ENCODE results near the gene NSD2.

NSD2 gene

DNA sequence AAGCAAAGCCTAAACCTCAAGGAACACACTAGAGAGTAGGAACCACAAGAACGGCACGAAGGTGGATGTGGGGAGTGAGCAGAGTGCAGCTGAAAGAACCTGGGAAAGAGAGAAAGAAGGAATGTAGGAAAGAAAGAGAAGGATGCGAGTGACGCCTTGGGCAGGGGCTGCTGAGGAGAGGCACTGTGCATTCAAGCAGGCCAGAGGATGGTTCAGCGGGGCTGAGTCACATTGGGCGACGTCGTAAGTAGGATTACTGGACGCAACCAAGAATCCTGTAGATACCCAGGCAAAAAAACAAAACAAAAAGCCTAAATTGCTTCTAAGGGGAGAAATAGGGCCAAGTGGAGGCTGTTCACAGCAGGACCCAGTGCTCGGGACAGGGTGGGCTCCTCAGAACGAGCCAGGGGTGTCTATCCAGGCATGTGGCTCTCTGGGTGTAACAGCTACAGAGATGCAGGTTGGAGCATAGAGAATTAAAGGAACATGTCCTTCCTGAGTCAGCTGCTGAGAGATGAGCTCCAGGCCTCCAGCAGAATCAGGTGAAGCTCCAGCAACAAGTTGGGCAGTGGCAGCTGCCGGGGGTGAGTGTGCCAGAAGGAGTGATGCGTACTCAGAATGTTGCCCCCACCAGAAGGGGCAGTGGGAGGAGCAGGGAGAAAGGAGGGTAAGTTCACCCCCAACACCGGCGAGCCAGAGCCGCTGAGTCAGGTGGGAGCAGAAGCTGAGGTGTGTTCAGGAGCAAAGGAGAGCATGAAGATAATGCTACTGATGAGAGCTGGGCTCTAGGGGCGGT, 98.9 kb downstream of the NSD2 start:
- DNase-seq, result no peak

DNA sequence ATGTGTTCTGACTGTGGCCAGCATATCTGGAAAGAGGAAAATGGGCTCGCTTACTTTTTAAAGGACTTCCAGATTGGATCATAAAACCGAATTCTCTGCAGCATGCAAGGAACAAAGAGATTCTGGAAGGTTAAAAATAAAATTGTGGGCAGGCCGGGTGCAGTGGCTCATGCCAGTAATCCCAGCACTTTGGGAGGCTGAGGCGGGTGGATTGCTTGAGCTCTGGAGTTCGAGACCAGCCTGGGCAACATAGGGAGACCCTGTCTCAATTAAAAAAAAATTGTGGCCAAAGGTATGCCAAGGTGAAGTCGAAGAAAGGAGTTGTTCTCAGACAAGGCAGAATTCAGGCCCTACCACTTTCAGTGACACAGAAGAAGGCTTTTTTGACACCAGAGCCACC, 99.7 kb downstream of the NSD2 start:
- DNase-seq, result peak in 1 of 58 donors; percentile 23

DNA sequence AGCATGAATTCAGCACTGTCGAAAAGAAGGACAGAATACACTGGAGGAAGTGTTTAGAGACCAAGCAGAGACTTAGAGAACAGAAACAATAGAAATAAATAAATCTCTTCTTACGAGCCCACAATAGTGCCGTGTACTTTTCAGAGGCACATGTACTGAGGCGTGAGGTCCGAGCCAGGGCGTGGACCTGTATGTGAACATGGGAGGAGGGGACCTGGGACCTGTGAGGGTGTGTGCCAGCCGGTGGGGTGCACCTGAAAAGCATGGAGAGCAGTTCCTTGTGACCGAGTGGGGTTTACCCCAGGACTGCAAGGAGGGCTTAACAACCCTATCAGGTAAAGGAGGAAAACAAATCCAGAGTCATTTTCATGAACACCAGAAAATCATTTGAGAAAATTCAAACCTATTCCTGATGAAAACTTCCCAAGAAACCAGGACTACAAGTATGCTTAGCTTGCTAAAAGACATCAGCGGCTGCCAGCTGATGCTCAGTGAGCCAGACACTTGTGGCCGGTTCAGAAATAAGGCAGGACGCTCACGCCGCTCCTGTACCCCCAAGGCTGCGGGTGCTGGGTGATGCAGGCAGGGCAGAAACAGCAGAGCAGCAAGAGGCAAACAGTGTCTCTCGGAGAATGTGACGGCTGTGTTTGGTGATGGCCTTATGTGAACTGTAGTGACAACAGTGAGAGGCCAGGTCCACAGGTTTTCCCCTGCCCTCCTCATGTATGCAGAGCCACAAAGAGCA, 100.4 kb downstream of the NSD2 start:
- no peak for DNase-seq

DNA sequence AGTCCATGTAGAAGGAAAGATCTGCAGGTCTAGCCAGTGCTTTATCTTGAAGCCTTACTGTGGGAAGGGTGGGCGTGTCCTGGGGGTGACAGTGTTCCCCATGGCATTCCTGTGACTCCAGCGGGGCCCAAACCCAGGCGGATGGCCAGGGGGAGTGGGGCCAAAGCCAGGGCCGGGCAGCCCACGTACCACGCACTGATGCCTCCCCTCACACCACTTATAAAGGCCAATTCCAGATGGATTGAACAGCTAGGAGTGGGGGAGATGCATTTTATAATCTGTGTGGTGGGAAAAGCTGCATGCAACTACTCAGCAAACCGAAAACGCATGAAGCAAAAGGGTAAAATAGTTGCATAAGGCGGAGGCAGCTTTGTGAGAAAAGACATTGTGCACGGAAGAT, 101.2 kb downstream of the NSD2 start:
- DNase-seq, result no peak

DNA sequence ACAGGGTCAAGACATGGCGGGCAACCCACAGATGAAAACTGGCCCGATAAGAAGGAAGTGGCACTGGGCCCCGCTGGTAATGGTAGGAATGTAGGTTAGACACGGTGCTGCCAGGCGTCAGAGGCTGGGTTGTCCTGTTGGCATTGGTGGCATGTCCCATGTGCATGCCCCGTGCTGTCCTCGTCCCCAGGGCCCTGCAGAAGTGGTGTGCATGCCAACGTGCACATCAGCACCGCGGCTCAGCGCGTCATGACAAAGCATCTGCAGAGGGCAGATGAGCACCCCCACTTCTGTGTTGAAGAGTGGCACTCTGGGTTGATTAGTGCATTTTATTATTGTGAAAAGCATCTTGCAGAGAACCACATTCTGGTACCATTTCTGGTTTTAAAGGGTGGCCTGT, 102.0 kb downstream of the NSD2 start:
- DNase-seq, result no peak

DNA sequence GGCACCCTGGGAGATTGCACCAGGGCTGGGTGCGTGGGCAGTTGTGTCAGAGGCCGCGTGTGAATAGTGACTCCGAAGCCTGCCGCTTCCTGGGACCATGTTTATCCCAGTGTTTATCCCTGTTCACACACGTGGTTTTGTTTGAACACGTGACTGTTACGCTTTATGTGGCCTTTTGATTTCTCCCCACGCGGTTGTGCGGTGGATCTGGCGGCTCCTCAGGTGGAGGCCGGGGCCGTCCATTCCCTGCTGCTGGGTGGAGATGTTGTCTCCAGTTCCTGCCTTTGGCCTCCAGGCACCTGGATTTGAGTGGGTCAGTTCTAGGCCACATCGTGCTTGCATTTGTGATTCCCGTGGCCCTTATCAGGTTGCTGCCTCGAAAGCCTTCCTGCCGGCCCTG, 102.5 kb downstream of the NSD2 start:
- DNase-seq, result no peak

DNA sequence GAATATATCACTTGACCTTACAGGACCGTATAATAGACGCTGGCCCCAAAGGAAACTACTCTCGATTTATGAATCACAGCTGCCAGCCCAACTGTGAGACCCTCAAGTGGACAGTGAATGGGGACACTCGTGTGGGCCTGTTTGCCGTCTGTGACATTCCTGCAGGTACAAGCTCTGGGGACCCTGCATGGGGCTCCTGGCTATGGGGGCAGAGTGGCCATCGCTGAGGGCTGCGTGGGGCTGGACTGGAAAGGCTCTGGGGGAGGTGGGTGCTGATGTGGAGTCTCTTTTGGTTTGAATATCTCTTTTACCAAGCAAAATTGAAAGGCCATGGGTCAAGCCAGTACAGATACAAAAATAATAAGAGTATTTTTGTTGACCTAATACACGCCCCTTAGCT, 103.6 kb downstream of the NSD2 start:
- no peak for DNase-seq

DNA sequence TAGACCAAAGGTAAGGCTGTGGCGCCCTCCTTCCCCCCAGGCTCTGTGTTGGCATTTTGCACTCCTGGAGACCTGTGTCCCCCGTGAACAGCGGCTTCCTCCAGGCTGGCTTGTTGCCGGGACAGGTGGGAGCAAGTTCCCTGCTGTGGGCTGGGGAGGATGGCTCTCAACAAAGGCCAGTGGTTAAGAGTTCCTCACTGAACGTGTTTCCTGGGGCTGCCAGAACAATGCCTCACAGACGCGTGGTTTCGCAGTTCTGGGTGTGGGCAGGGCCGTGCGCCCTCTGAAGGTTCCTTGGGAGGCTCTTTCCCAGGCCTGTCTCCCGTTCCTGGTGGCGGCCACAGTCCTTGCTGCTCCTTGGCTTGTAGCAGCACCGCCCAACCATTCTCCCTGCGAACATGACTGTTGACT, 104.2 kb downstream of the NSD2 start:
- no peak for DNase-seq

DNA sequence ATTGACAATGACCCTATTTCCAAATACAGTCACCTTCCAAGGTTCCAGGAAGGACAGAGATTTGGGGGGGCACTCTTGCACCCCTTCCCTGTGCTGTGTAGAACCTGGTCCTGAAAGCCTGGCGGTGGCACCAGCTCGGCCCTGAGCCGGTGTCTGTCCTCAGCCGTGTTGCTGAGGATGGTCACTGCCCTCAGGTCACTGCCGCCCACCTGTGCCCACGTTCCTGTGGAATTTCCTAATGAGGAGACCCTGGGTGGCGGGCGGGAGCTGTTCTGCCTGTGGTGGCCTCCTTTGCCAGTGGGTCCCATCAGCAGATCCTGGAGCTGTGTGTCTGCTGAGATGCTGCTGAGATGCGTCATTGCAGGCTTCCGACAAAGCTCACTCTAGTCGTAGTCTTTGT, 104.7 kb downstream of the NSD2 start:
- DNase-seq, result no peak

DNA sequence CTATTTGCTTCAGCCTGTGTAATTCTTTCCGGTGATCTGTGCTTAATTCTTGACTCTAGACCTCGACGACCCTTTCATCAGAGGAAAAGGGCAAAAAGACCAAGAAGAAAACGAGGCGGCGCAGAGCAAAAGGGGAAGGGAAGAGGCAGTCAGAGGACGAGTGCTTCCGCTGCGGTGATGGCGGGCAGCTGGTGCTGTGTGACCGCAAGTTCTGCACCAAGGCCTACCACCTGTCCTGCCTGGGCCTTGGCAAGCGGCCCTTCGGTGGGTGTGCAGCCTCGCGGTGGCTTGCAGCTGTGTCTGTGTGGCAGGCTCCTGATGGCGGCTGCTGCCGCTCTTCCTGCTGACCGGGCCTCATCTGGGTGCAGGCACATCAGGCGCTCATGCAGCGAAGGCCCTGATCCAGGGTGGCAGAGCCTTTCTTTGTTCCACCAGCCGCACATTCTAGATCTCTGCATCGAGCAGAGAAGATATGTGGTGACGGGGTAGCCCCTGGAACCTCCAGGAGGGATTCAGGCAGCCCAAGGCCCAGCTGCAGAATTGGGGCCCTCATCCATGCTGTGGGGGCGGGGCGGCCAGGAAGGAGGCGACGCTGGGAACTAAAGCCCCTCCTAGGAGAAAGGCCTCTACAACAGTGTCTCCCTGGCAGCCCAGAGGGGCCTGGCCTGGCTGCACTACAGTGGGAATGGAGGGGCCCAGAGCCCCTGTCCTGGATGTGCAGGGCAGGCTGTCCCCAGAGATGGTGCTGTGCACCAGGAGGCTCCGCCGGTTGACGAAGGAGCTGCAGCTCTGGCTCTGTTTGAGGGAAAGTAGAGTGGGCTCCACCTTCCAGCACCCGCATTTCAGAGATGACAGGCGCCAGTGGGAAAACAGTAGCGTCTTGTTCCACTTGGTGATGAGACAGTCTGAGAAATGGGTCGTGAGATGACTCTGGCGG, 105.5 kb downstream of the NSD2 start:
- DNase-seq, result no peak

DNA sequence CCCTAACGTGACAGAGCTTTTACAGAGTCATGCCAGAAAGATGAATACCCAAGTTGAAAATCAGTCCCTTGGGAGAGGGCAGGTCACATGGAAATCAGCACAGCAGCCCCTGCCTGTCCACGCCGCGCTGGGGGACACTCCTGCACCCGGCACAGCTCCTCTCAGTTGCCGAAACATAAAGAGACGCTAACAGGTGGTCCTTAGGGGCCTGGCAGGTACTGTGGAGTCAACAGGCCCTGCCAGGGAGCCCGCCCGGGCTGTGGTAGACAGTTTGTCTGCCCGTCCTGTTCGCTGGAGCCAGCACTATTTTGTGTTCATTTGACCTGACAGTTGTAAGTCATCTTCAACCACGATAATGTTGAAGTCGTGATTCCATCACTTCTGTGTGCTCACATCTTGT, 107.0 kb downstream of the NSD2 start:
- DNase-seq, result no peak

DNA sequence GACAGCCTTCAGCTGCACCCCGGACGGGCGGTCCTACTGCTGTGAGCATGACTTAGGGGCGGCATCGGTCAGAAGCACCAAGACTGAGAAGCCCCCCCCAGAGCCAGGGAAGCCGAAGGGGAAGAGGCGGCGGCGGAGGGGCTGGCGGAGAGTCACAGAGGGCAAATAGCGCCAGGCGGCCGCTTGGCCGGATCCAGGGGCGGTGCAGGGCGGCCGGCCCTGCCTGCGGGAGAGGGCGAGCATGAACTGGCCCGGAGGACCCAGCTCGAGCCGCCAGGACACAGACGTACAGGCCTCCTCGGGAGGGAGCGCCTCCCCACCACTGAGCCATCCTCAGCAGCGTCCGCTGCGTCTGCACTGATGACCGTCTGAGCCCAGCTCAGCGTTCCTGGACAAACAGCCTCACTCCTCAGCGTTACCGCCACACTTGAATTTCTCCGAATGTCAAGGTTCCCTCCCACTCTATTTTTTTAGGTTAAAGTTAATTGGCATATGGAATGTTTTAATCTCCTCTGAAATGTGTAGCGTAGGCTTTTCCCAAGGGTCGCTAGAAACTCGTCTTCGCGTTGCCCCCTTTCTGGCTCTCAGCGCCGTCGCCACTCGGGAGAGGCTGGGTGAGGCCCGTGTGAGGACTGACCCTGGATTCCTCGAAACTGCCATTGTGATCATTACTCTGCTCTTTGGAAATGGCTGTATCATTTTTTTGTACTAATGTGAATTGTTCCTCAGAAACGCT, 107.7 kb downstream of the NSD2 start:
- no peak for DNase-seq

DNA sequence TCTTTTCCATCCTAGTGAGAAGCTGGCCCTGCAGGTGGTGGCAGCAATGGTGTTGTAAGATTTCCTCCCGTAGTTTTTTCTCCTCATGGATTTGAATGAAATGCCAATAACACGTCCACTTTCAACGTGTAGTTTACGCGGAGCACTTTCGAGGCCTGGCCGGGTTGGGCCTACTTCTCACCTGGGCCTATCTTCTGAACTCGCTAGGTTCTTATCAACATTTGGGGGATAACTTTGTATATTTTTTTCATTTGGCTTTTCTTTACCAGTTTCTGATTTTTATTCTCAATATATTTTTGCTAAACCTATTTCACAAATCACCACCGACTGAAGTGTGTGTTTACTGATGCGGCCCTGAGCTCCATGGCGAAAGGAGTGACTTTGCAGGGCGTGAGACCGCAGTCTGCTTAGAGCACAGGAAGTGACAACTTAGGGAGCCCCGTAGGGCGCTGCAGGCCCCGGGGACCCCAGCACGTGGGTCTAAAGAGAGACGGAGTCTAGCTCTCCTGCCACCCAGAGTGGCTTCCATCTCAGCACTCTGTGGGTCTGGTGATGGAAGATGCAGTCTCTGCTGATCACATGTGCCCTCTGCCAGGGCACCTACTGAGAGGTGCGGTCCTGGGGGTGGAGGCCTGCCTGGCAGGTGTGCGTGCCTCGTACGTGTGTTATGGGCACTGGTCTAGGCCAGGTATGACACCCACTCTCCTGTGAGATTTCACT, 108.4 kb downstream of the NSD2 start:
- DNase-seq, result no peak

DNA sequence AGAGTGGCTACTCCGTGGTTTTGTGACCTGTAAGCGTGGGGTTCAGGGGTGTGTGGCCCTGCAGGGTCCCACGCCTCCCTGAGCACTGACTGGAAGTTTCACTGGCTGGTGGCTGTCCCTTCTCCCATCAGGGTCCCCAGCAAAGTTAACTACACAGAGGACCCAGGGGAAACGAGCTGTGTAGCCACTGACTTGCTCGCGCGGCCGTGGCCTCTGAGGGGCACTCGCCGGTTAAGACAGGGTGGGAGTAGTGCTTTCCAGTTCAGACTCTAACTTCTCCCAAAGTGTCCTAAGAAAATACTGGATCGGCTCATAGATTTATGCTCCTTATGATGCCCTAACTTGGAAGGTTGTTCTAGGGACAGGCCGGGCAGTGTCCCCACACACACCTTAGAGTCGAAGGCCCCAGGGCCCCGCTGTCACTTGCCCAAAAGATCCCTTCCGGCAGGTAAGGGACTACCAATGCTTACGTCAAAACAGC, 109.4 kb downstream of the NSD2 start:
- no peak for DNase-seq

DNA sequence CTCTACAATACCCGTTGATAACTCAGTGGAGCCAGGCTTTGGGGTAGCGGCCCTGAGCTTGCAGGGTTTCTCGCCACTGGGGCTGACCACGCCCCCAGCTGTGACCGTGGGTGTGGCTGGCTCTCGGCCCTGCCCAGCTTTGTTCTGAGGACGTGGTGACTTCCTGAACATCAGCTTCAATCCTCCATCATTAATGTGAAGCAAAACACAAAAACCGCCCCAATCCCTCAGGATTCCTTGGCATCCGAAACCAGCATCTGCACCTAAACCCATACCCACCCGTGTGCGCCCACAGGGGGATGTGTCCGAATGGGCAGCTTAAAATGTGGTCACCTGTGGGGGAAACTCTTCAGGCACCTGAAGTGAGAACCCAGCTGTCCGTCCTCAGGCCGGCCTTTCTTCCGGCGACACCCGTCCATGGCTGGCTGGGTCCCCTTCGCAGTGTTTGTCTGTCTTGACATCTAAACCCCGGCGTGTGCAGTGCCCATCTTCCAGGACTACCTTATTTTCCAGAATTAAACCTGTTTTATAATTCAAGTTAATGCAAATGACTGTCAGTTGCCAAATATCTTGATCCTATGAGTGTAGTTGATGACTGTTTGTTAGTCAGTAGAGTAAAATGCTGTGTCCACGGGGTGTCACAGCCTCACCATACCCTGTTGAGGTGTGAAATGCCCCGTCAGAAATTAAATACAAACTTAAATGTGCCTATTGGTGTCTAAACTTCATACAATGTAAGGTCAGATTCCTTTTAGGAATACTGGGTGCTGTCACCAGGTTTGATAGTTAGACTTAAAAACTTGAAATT, 110.3 kb downstream of the NSD2 start:
- no peak for DNase-seq

DNA sequence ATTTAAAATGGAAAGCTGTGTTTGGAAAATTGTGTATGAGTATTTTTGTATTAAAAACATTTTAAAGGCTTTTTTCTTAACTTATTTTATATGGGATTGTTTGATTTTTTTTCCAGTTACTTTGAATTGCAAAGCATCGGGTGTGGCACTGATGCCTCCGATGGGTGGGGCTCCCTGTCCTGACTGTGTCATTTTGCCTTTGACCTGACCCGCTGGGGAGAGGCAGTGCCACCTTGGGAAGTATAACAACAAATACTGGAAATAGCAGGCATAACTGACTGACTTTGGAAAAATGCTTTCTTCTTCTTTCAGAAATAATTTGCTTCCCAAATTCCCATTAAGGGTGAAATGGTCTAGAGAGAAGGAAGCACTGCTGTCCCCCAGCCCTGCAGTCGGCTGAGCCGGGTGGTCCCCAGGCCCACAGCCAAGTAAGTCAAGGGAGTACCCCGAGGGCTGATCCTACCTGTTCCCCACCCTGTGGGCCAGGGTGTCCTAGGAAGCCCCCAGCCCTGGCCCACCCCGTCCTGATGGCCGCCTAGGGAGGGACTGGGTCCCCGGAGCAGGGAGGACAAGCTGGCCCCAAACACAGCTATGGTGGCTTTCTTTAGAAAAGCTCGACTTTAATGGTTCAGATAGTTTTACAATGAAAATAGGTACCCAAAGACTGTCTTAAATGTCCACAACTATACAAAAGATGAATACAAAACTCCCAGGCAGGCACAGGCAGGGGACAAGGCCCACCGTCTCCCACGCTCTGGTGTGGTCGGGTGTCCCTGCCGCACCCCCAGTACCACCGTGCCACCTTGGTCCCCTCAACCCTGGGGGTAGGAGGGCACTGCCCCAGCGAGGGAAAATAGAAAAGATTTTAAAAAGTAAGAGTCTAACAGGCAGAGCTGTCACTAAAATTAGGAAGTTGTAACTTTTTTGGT, 111.2 kb downstream of the NSD2 start:
- DNase-seq, result no peak

DNA sequence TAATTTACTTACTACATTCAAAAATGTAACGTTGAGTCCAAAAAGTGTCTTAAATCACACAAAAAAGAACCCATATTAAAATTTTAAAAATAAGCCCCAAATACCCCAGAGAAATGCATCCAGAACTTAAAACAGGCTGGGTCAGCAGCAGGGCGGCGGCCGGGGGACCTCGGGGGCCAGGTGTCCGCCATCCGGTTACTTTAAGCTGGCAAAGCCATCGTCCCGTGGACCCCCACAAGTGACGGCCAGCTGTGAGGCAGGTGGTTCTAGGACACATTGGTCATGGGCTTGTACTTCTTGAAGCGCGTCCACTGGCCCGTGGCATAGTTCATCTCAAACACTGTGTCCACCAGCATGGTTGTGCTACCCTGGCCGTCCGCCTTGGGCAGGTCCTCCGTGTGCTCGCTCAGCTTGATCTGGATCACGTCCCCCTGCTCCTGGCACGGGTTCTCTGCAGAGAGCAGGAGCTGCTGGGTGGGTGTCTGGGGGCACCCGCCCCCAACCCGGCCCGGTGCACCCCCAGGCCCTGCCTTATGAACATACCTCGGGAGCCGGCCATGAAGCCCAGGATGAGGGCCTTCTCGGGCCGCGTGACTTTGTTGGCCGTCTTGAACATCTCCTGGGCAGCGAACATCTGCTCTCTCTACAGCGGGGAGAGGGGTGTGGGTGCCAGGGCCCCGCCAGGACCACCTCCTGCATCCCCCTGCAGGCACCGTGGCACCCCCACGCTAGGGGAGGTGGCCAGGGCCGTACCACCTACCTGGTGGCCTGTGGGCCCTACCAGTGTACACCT, 112.1 kb downstream of the NSD2 start:
- no peak for DNase-seq
